Stomach (tissue), 9 donors: ENCODE measurements around the gene KIAA1614. TPM values are rescaled to one million over a fixed set of nuclear protein-coding genes. Genes with fewer than 3 reads are reported as not detected.

Experiments
- DNase-seq, 2 donors: peaks; one replicate each; pipeline versions ENCODE4 v3.0.0 to v3.0.0-alpha.2; 2013 to 2019
- H3K27ac ChIP-seq, 5 donors: fragments of 200-600 bp in 4 of 5; sonication (generic) in 4 of 5; one replicate each; pipeline ENCODE4 v1.5.1; 2013 to 2019; ENCODE audit warnings: mild to moderate bottlenecking in 1 of 5, moderate library complexity in 1 of 5
- H3K27me3 ChIP-seq, 3 donors: fragments of 200-600 bp; sonication (generic); one replicate each; pipeline ENCODE4 v1.5.1; 2017 to 2019; ENCODE audit warnings: mixed run types in 1 of 3
- H3K36me3 ChIP-seq, 4 donors: fragments of 200-600 bp; sonication (generic); 1 replicate in 3 of 4; 2 replicates in 1 of 4; pipeline ENCODE4 v1.5.1; 2016 to 2019
- H3K4me1 ChIP-seq, 4 donors: fragments of 200-600 bp; sonication (generic); one replicate each; pipeline ENCODE4 v1.5.1; 2016 to 2019
- H3K4me3 ChIP-seq, 4 donors: fragments of 200-600 bp; sonication (generic) in 3 of 4; one replicate each; pipeline ENCODE4 v1.5.1; 2016 to 2019; ENCODE audit warnings: mild to moderate bottlenecking in 1 of 4
- H3K9me3 ChIP-seq, 4 donors: fragments of 200-600 bp; sonication (generic); one replicate each; pipeline ENCODE4 v1.5.1; 2016 to 2019
- CTCF ChIP-seq, 7 experiments: fragments of 450-650 bp in 4 of 7; fragments of 200-600 bp in 3 of 7; sonication (generic) in 3 of 7; IDR thresholded peaks; one replicate each; pipeline ENCODE4 v1.5.1; 2016 to 2019; ENCODE audit warnings: antibody characterized with exemption in 7 of 7, control low read depth in 2 of 7, mild to moderate bottlenecking in 1 of 7
- EP300 ChIP-seq: sonication (generic); formaldehyde crosslinking; IDR thresholded peaks from one replicate; pipeline ENCODE4 v1.6.1; 2017; ENCODE audit warnings: antibody characterized with exemption
- POLR2A ChIP-seq, 4 donors: fragments of 450-650 bp; IDR thresholded peaks; one replicate each; pipeline ENCODE4 v1.6.1; 2016; ENCODE audit warnings: antibody characterized with exemption in 4 of 4, control low read depth in 2 of 4, mild to moderate bottlenecking in 1 of 4, moderate library complexity in 1 of 4
- POLR2AphosphoS5 ChIP-seq, 3 donors: sonication (generic); formaldehyde crosslinking; IDR thresholded peaks; one replicate each; pipeline ENCODE4 v1.6.1; 2016; ENCODE audit warnings: antibody characterized with exemption in 3 of 3
- WGBS, 5 donors: extraction: QIAGEN DNeasy Blood & Tissue Kit in 3 of 5; methylation state at CpG; one replicate each; pipeline versions ENCODE4 v1.1.5 to v1.1.7; 2013 to 2018; 5-methylcytosine and 5-hydroxymethylcytosine counted together
- intact Hi-C: fragments of 100-400 bp; cut with DNase I; formaldehyde crosslinking; loops from one replicate; pipeline ENCODE4 v1.15.1; 2023; ENCODE audit warnings: low total_unique reads
- polyA plus RNA-seq, 3 donors: library from polyadenylated mRNA; stranded (reverse); fragments of 200-250 nt; gene quantifications; one replicate each; pipeline ENCODE4 v1.2.3, GENCODE V29; 2013
- total RNA-seq, 5 donors: library from RNA; depleted of rRNA; stranded (reverse); fragments of >200 nt; gene quantifications; one replicate each; pipeline versions ENCODE4 v1.1.0 to v1.2.3, GENCODE V29; 2014 to 2016
- donor health status: healthy with polysubstance abuse.
- donor health status: Bipolar disorder and iron deficiency.
- donor health status: healthy.

KIAA1614 gene
- total and polyA plus RNA-seq, 8 donors, result under 0.01 to 6.1 (median 1.8) TPM; not detected in 1

- Histone ChIP-seq H3K27ac (no peak overlapping the region), H3K4me1 (peaks cover 9 to 28% (median 16%) of the 10 kb centered on the region in 4 donors), H3K9me3 (no peaks in the 10 kb centered on the region), H3K4me3 (no peak overlapping the region), H3K36me3 (peaks cover 0 to 25% (median 9%) of the 10 kb centered on the region in 4 donors), H3K27me3 (no peaks in the 10 kb centered on the region)
- no peak for DNase-seq
- 80 to 88% (median 83%) methylated on average over 9 to 21 of the region's 21 CpGs for WGBS, 5 donors
- intact Hi-C loops, result no loop called here
- TF ChIP-seq EP300, result no peak
These were observed 9.4 kb downstream of the KIAA1614 start for GRCh38 chr1:180921891-180922630.

GRCh38 chr1:180922631-180923015 lies 9.9 kb downstream of the KIAA1614 start:
- intact Hi-C loops, result no loop called here
- DNase-seq, result no peak
- 82 to 91% (median 88%) methylated on average over 8 of the region's 8 CpGs for WGBS, 5 donors
- TF ChIP-seq POLR2AphosphoS5 (IDR thresholded peaks at IDR 0.05), result no peak
- no peak for TF ChIP-seq EP300
- TF ChIP-seq POLR2A (IDR thresholded peaks at IDR 0.05), result no peak
- TF ChIP-seq CTCF (IDR thresholded peaks at IDR 0.05), result no peak
- Histone ChIP-seq H3K4me3 (no peak overlapping the region), H3K36me3 (peaks cover 0 to 19% (median 5%) of the 10 kb centered on the region in 4 donors), H3K27me3 (no peaks in the 10 kb centered on the region), H3K4me1 (peaks cover 13 to 34% (median 19%) of the 10 kb centered on the region in 4 donors), H3K9me3 (no peaks in the 10 kb centered on the region), H3K27ac (no peak overlapping the region)

GRCh38 chr1:180923021-180923841 lies 10.5 kb downstream of the KIAA1614 start:
- peaks cover 13 to 40% (median 23%) of the 10 kb centered on the region in 4 donors for H3K4me1 ChIP-seq
- peaks cover 0 to 13% (median 2%) of the 10 kb centered on the region in 4 donors for H3K36me3 ChIP-seq
- H3K4me3 ChIP-seq, result no peak overlapping the region
- DNase-seq, result peak in 1 of 2 donors; percentile 50
- no peak overlapping the region for H3K27ac ChIP-seq
- 51 to 60% (median 57%) methylated on average over 9 to 13 of the region's 13 CpGs for WGBS, 5 donors
- no peaks in the 10 kb centered on the region for H3K9me3 ChIP-seq
- intact Hi-C loops, result no loop called here
- TF ChIP-seq POLR2A (IDR thresholded peaks at IDR 0.05) (no peak), POLR2AphosphoS5 (IDR thresholded peaks at IDR 0.05) (no peak), EP300 (no peak), CTCF (IDR thresholded peaks at IDR 0.05) (no peak)
- H3K27me3 ChIP-seq, result no peaks in the 10 kb centered on the region

DNA sequence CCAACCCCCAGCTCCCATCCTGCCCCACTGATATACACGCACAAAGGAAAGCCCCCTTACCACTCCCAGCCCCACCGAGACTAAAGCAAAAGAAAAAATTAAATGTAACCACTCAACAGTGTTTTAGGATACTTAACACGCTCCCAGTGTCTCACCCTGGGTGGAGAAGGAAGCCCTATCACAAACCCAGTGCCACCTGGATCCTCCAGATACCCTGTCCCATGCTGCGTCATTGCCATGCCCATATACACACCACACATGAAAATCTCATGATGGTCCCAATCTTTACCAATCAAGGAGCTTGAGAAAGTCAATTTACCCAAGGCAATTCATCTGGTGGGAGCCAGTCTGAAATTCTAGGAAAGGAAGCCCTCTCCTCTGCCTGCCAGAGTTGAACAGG lies 11.2 kb downstream of the KIAA1614 start:
- Histone ChIP-seq H3K4me1 (peaks cover 13 to 47% (median 26%) of the 10 kb centered on the region in 4 donors), H3K27me3 (no peaks in the 10 kb centered on the region), H3K4me3 (no peak overlapping the region), H3K36me3 (peaks cover 0 to 6% (median 0%) of the 10 kb centered on the region in 4 donors), H3K9me3 (no peaks in the 10 kb centered on the region), H3K27ac (no peak overlapping the region)
- 49 to 86% (median 73%) methylated on average over 4 of the region's 4 CpGs for WGBS, 5 donors
- DNase-seq, result no peak
- intact Hi-C loops, result no loop called here
- TF ChIP-seq POLR2A (IDR thresholded peaks at IDR 0.05) (no peak), EP300 (no peak), POLR2AphosphoS5 (IDR thresholded peaks at IDR 0.05) (no peak), CTCF (IDR thresholded peaks at IDR 0.05) (no peak)
